ENCODE results near the gene GP5.

The GP5 gene

GRCh38 chr3:194396859-194397756, 2.0 kb downstream of the GP5 start:
- peak; percentile 24 to 29 for DNase-seq

DNA sequence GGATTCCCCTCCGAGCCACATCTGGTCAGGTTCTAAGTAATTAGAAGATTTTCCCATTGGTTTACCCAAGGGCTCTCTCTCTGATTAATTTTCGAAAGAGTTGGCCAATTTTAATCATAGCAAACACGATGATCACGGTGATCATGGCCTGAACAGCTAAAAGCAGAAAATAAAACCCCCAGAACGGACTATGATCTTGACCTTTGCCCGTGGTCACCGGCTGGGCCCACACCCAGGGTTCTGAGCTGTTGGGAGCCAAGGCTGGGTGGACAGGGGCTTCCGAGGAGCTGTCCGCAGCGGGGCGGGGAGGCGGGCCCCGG, 2.6 kb downstream of the GP5 start:
- DNase-seq: no peak

GRCh38 chr3:194395778-194396538, 3.1 kb downstream of the GP5 start:
- peak; percentile 38 to 82 for DNase-seq

GRCh38 chr3:194395212-194395611, 3.9 kb downstream of the GP5 start:
- DNase-seq: no peak

DNA sequence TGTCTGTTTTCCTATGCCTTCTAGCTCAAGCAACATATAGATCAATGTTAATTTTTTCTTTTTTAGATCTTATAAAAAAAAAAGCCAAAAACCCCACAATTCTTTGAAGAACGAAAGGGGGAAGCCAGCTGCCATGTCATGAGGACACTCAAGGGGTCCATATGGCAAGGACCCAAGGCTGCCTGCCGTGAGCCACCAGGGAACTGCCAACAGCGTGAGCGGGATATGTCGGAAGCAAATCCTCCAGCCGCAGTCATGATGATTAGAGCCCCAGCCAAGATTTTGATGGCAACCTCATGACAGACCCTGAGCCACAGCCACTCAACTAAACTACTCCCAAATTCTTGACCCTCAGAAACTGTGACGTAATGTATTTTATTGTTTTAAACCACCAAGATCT, 6.5 kb downstream of the GP5 start:
- DNase-seq: no peak

- DNase-seq: no peak
Observed at GRCh38 chr3:194390835-194391234, 8.2 kb downstream of the GP5 start.

GRCh38 chr3:194389269-194389668, 9.8 kb downstream of the GP5 start:
- DNase-seq: no peak

- no peak for DNase-seq
Observed at GRCh38 chr3:194387926-194388418, 11.1 kb downstream of the GP5 start.

DNA sequence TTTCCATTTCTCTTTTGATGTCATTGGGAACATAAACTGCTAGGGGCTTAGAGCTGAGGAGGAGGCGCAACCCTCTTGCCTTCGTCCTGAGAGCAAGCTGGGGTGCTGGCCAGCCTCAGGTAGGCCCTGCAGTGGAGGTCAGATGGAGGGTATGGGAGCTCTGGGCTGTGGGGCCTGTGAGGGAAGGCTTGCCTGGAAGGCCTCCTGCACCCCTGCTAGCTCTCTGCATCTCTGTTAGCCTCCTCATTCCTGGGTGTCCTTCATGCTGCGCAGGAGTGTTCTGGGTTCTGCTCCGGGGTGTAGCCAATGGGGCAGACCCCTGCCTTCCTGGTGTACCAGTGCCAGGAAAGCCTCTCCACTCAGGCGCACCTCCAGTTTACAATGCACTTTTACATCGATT, 11.8 kb downstream of the GP5 start:
- no peak for DNase-seq

- DNase-seq: no peak
Observed at GRCh38 chr3:194386648-194387047, 12.4 kb downstream of the GP5 start.

DNA sequence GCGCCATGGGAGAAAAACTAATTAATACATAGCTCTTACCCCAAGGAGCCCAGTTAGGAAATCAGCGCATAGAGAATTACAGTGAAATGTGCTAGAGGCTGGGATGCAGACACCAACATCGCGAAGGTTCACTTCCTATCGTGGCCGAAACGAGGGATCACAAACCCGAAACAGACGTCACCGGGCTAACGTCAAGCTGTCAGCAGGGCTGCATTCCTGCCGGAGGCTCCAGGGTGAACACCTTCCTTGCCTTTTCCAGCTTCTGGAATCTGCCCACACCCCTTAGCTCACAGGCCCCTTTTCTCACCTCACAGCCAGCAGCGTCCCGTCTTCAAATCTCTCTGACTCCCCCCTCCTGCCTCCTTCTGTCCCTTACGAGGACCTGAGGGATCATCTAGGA, 13.0 kb downstream of the GP5 start:
- no peak for DNase-seq

DNA sequence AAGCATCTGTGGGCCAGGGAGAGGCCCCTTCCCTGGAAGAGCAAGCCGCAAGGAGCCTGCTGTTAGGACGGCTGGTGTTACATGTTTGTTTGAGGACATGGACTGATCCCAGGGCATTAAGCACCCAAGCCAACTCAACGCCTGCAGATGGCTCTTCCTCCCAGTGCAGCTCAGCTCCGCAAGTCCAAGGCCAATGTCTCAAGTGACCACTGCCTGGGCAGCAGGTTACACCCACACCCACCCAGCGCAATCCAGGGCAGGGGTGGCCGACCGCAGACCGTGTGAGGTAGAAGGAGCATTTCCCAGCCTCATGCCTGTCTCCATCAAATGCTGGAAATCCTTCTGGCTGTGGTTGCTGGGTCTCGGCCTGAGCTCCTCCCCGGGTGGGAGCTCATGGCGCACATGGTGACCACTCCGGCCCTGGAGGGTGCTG, 14.5 kb downstream of the GP5 start:
- no peak for DNase-seq

GRCh38 chr3:194384156-194384555, 14.9 kb downstream of the GP5 start:
- DNase-seq: no peak

DNA sequence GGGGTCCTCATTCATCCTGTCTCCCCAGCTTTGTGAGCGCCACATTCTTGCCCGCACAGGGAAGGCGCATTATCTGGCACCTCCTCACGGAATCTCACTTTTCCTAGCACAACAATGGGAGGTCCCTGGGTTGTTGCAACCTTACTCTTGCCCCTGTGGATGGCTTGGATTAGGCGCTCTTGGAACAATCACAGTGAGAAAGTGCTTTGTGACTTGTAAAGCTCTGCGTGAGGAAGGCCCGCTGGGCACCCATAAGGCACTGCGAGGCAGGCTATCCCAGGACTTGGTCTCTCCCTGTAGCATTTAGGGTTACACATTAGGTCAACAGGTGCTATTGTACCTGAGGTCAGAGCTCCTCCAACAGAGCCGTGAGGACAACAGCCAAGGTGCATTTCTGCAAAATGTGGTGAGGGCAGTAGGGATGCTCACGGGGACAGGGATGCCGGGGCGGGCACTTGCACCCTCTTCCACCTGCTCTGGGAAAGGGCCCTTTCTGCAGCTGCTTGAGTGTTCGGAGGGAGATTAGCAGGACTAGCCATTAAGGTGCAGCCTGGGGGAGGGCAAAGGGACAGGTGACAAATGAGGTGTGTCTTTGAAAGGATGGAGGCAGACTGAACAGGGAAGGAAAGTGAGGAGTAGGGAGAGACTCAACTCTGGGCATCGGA, 15.7 kb downstream of the GP5 start:
- DNase-seq: no peak

GRCh38 chr3:194382892-194383223, 16.2 kb downstream of the GP5 start:
- no peak for DNase-seq

GRCh38 chr3:194382196-194382891, 16.7 kb downstream of the GP5 start:
- DNase-seq: no peak

DNA sequence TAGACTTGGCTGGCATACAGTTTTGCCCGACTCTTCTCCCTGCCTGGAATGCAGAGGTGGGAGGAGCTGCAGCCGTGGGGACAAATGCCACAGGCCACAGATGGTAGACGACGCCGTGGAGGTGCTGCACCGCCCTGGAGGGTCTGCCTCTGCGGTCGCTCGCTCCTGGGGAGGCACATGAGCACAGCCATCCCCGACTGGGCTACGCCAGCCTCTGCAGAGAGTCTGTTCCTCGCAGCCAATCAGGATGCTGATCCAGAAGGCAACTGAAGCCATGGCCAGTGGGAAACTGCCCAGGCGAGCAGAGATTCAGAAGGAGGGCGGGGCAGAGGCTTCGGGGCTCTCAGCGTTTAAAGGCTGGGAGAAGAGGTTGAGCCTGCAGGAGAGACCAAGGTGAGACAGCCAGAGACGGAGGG, 17.6 kb downstream of the GP5 start:
- DNase-seq: no peak

DNA sequence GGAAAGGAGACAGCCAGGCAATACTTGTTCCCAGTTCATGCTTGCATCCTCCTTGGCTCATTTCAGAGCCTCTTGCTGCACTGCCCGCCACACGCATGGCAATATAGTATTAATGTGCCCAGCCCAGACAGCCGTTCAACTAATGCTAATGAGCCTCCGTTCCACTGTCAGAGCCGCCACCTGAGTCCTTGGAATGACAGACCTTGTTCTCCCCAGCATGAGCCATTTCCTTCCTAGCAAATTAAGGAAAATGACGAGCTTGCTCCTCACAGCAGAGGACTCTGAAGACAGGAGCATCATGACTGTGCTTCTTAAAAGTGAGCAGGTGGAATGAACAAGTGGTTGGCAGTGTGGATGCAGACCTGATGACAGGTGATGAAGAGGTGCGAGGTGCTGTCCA, 18.7 kb downstream of the GP5 start:
- no peak for DNase-seq

DNA sequence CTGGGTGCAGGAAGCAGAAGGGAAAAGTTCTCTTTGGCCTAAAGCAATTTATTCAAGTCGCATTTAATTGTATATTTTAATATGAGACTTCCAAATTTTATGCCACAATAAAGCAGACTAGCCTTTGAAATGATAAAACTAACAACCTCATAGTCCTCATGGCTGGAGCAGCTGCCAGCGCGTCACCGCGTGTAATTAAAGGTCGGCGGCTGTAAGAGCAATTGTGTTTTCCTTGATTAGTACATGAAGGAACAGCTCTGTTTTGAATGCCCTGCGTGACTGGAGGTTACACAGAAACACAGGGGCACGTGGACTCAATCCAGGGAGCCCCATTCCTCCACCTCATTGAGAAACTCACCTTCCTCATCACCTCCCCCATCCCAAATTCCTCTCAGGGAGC, 19.4 kb downstream of the GP5 start:
- DNase-seq: no peak

DNA sequence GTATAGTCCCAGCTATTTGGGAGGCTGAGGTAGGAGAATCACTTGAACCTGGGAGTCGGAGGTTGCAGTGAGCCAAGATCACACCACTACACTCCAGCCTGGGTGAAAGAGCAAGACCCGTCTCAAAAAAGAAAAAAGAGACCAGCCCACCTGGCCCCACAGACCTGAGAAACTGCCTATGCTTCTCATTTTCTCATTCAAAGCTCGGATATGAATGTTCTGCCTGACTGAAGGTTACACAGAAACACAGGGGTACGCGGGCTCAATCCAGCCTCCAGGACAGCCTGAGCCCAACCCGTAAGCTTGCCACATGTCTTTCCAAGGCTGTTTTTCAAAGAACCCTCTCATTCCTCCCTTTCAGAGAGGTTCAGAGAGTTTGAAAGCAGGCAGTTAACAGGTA, 19.8 kb downstream of the GP5 start:
- DNase-seq: no peak

- no peak for DNase-seq
Observed at GRCh38 chr3:194377708-194378107, 21.4 kb downstream of the GP5 start.

GRCh38 chr3:194376241-194376560, 22.9 kb downstream of the GP5 start:
- no peak for DNase-seq
